Right lobe of liver (tissue), 6 donors: ENCODE measurements around the gene PDE6A. TPM values are rescaled to one million over a fixed set of nuclear protein-coding genes. Genes with fewer than 3 reads are reported as not detected.

Source experiments
- ATAC-seq, 4 donors: fragments of 200-7000 bp; cut with Tn5 transposase; one replicate each; pipeline ENCODE4 v1.9.1; 2020; ENCODE audit warnings: mild to moderate bottlenecking in 4 of 4, moderate library complexity in 4 of 4
- DNase-seq, 3 donors: peaks; one replicate each; pipeline ENCODE4 v3.0.0-alpha.2; 2020
- H3K27ac ChIP-seq, 3 donors: fragments of 200-600 bp; one replicate each; pipeline ENCODE4 v1.8.0; 2022
- H3K27me3 ChIP-seq, 2 donors: fragments of 200-600 bp; one replicate each; pipeline ENCODE4 v1.8.0; 2022
- H3K36me3 ChIP-seq, 4 donors: fragments of 200-600 bp; sonication (generic) in 1 of 4; one replicate each; pipeline versions ENCODE4 v1.5.1 to v1.8.0; 2017 to 2022; ENCODE audit warnings: control low read depth in 1 of 4
- H3K4me1 ChIP-seq, 4 donors: fragments of 200-600 bp; sonication (generic) in 1 of 4; one replicate each; pipeline versions ENCODE4 v1.5.1 to v1.8.0; 2017 to 2022; ENCODE audit warnings: control low read depth in 1 of 4
- H3K4me3 ChIP-seq, 3 donors: fragments of 200-600 bp; one replicate each; pipeline ENCODE4 v1.8.0; 2022
- H3K9me3 ChIP-seq, 4 donors: fragments of 200-600 bp; sonication (generic) in 1 of 4; one replicate each; pipeline versions ENCODE4 v1.5.1 to v1.8.0; 2017 to 2022; ENCODE audit warnings: control low read depth in 1 of 4
- POLR2A ChIP-seq: fragments of 450-650 bp; IDR thresholded peaks from one replicate; pipeline ENCODE4 v1.6.1; 2017; ENCODE audit warnings: antibody characterized with exemption, mild to moderate bottlenecking
- WGBS: methylation state at CpG from one replicate; pipeline ENCODE4 v1.1.6; 2018; ENCODE audit warnings: low coverage, low lambda C conversion rate; ENCODE audit not compliant: insufficient coverage; ENCODE audit errors: missing lambda C conversion rate; 5-methylcytosine and 5-hydroxymethylcytosine counted together
- intact Hi-C, 2 donors: fragments of 100-400 bp; cut with DNase I; formaldehyde crosslinking; loops; one replicate each; pipeline versions ENCODE4 v1.11.2 to v1.14.1; 2022
- total RNA-seq, 6 experiments: library from RNA; depleted of rRNA in 2 of 6; stranded (reverse); fragments of >200 nt in 2 of 6; fragmentation: NEBNext Ultra II Directional in 3 of 6; extraction: Animal tissue kit (Norgen Biotek cat#: 25700) in 3 of 6; gene quantifications; one replicate each; pipeline versions ENCODE4 v1.1.0 to v1.2.4, GENCODE V29; 2016 to 2023
- TF ChIP-seq, protein P1 (sequence below), 4 donors: fragments of 200-600 bp in 3 of 4; fragments of 450-650 bp in 1 of 4; IDR thresholded peaks; one replicate each; pipeline versions ENCODE4 v1.5.1 to v1.8.0; 2016 to 2022; ENCODE audit warnings: antibody characterized with exemption in 4 of 4, mild to moderate bottlenecking in 2 of 4
- donor health status: DM: no; HTN: yes; CAD: no.
- donor health status: DM: no; HTN: no; CAD: no.
- donor health status: DM: no; HTN: no; CAD: no.
- donor health status: DM: no; HTN: yes; CAD: no.
- donor health status: DM: no; HTN: yes; CAD: no.

The PDE6A gene
- total RNA-seq, 6 experiments from 2014 or later, result not detected

DNA sequence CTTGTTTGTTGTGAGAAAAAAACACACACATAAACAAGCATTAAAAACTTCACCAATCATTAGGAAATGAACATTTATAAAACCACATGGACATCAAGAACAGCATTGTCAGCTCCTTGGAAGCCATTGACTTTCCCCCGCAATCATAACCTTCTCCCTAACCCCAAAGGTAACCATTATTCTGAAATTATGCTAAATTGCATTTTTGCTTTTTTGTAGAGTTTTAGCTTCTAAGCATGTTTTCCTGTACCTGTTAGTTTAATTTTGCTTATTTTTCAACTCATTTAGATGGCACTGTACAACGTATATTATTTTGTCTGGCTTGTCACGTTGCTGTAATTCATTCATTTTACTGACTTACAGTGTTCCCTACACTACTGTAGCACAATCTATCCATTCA is 36.8 kb downstream of the PDE6A start:
- ATAC-seq (no peak), DNase-seq (no peak)
- intact Hi-C loops, result no loop called here
- Histone ChIP-seq H3K27ac (no peak overlapping the region), H3K27me3 (no peaks in the 10 kb centered on the region), H3K4me3 (no peak overlapping the region), H3K4me1 (no peaks in the 10 kb centered on the region), H3K36me3 (no peaks in the 10 kb centered on the region), H3K9me3 (no peaks in the 10 kb centered on the region)
- TF ChIP-seq POLR2A, result no peak
- TF ChIP-seq, protein P1, sequence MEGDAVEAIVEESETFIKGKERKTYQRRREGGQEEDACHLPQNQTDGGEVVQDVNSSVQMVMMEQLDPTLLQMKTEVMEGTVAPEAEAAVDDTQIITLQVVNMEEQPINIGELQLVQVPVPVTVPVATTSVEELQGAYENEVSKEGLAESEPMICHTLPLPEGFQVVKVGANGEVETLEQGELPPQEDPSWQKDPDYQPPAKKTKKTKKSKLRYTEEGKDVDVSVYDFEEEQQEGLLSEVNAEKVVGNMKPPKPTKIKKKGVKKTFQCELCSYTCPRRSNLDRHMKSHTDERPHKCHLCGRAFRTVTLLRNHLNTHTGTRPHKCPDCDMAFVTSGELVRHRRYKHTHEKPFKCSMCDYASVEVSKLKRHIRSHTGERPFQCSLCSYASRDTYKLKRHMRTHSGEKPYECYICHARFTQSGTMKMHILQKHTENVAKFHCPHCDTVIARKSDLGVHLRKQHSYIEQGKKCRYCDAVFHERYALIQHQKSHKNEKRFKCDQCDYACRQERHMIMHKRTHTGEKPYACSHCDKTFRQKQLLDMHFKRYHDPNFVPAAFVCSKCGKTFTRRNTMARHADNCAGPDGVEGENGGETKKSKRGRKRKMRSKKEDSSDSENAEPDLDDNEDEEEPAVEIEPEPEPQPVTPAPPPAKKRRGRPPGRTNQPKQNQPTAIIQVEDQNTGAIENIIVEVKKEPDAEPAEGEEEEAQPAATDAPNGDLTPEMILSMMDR (IDR thresholded peaks at IDR 0.05), result no peak
- WGBS, result 75% methylated on average over 3 of the region's 3 CpGs

DNA sequence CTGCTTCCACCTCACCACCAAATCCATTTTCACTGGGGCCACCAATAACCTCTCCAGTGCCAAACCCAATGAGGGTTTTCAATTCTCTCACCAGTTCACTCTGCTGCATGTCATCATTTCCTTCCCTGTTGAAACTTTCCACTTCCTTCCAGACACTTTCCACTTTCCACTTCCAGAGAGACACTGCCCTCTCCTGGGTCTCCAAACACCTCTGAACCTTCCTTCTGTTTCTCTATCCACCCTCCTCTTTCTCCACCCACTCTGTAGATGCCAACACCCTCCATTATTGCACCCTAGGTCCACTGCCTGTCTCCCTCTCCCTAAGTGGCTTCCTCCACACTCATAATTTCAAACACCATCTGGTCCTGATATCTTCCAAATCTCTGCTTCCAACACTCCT is 39.6 kb downstream of the PDE6A start:
- intact Hi-C loops, result no loop called here
- H3K9me3 ChIP-seq, result no peaks in the 10 kb centered on the region
- ATAC-seq, result no peak
- H3K4me1 ChIP-seq, result no peaks in the 10 kb centered on the region
- H3K27me3 ChIP-seq, result no peaks in the 10 kb centered on the region
- no peaks in the 10 kb centered on the region for H3K36me3 ChIP-seq
- no peak overlapping the region for H3K27ac ChIP-seq
- no peak overlapping the region for H3K4me3 ChIP-seq
- TF ChIP-seq, protein P1 (IDR thresholded peaks at IDR 0.05), result no peak
- no peak for TF ChIP-seq POLR2A
- no peak for DNase-seq

DNA sequence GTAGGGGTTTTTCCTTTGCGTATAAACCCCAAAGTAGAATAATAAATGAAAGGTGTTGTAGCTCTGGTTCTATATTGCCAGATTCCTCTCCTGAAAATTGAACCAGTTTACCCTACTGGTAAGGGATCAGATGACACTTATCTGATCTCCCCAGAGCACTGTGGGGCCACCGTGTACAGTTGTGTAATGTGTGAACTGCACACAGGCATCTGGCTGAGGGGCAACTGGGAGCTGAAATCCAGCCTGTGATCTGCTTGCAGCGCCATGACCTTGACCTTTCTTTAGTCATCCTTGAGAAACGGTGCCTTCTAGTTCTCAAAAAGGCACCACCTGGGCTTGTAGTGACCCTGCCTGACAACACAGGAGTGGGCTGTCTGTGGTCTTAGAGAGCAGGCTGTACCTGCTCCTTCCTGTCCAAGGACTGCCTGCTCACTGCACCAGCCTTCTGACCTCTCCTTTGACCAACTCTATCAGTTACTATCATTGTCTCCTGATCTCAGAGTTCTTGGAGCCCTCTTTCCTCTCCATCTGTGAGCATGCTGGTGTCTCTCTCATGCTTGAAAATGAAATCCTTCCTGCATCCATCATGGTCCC is 40.2 kb downstream of the PDE6A start:
- H3K27me3 ChIP-seq, result no peaks in the 10 kb centered on the region
- 17% methylated on average over 1 of the region's 4 CpGs for WGBS
- no peaks in the 10 kb centered on the region for H3K36me3 ChIP-seq
- no peaks in the 10 kb centered on the region for H3K9me3 ChIP-seq
- H3K27ac ChIP-seq, result no peak overlapping the region
- ATAC-seq (no peak), DNase-seq (no peak)
- TF ChIP-seq, protein P1 (IDR thresholded peaks at IDR 0.05), result no peak
- TF ChIP-seq POLR2A, result no peak
- H3K4me3 ChIP-seq, result no peak overlapping the region
- intact Hi-C loops, result no loop called here
- H3K4me1 ChIP-seq, result no peaks in the 10 kb centered on the region

DNA sequence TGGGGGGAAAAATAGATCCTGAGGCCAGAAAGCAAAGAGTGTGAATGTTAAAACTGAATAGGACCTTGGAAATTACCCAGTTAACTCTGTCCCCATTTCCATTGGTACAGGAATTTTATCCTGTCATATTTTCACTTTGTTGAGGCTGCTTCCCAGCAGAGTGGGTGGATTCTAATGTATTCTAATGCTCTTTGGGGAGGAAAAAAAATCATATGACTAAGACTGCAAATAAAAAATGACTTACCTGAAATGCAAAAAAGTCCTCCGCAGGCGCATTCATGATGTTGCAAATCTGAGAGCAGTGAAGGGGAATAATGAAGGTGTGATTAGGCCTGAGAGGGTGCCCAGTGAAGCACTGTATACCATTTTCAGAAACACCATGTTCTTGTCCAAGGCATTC is 41.2 kb downstream of the PDE6A start:
- TF ChIP-seq, protein P1 (IDR thresholded peaks at IDR 0.05), result no peak
- no peak for TF ChIP-seq POLR2A
- DNase-seq, result no peak
- Histone ChIP-seq H3K4me1 (no peaks in the 10 kb centered on the region), H3K27me3 (no peaks in the 10 kb centered on the region), H3K4me3 (no peak overlapping the region), H3K36me3 (no peaks in the 10 kb centered on the region), H3K9me3 (no peaks in the 10 kb centered on the region), H3K27ac (no peak overlapping the region)
- no peak for ATAC-seq
- intact Hi-C loops, result no loop called here
- 88% methylated on average over 2 of the region's 2 CpGs for WGBS

DNA sequence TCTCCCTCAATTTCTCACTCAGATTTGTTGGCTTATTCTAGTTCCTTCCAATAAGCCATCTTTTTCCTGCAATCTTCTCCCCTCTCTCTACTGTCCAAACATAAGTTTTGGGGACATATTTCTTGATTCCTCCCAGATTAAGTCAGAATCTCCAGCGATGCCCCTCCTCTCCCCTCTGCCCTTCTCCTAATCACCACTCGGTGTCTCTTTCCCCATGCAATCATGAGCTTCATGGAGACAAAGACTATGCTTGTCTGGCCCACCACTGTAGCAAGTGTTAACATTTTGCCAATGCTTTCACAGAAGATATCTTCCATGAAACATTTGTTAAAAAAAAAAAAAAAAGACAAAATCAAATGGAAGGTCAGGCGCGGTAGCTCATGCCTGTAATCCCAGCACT is 42.4 kb downstream of the PDE6A start:
- no peak overlapping the region for H3K27ac ChIP-seq
- no peaks in the 10 kb centered on the region for H3K9me3 ChIP-seq
- no peak overlapping the region for H3K4me3 ChIP-seq
- ATAC-seq (no peak), DNase-seq (no peak)
- WGBS, result 62% methylated on average over 4 of the region's 4 CpGs
- TF ChIP-seq, protein P1 (IDR thresholded peaks at IDR 0.05), result no peak
- TF ChIP-seq POLR2A, result no peak
- H3K4me1 ChIP-seq, result no peaks in the 10 kb centered on the region
- no peaks in the 10 kb centered on the region for H3K27me3 ChIP-seq
- no peaks in the 10 kb centered on the region for H3K36me3 ChIP-seq
- intact Hi-C loops, result no loop called here
